Measurements from ENCODE around the gene IL15RA.
"Not testable (repeated sequence)": the region's sequence is repeated elsewhere in the genome, so short reads cannot be mapped to it uniquely, and the experiment has no call there.

The IL15RA gene

GRCh38 chr10:5918763-5919162 lies 58.6 kb downstream of the IL15RA start:
- H3K4me3 ChIP-seq (ENCODE audit: low read depth, low read length): no peak overlapping the region
- DNase-seq (ENCODE audit: low read depth): no peak
- no peak for TF ChIP-seq CTCF (IDR thresholded peaks at IDR 0.05; ENCODE audit: control insufficient read depth, extremely low read depth, insufficient read depth)

GRCh38 chr10:5917305-5917704 lies 60.0 kb downstream of the IL15RA start:
- TF ChIP-seq CTCF (IDR thresholded peaks at IDR 0.05; ENCODE audit: control insufficient read depth, extremely low read depth, insufficient read depth): no peak
- no peak overlapping the region for H3K4me3 ChIP-seq (ENCODE audit: low read depth, low read length)
- DNase-seq (ENCODE audit: low read depth): no peak

- no peak overlapping the region for H3K4me3 ChIP-seq (ENCODE audit: low read depth, low read length)
- TF ChIP-seq CTCF (IDR thresholded peaks at IDR 0.05; ENCODE audit: control insufficient read depth, extremely low read depth, insufficient read depth): no peak
- DNase-seq (ENCODE audit: low read depth): no peak
Observed at GRCh38 chr10:5915451-5915850, 61.9 kb downstream of the IL15RA start.

GRCh38 chr10:5913736-5914135 lies 63.6 kb downstream of the IL15RA start:
- DNase-seq (ENCODE audit: low read depth): no peak
- no peak for TF ChIP-seq CTCF (IDR thresholded peaks at IDR 0.05; ENCODE audit: control insufficient read depth, extremely low read depth, insufficient read depth)
- no peak overlapping the region for H3K4me3 ChIP-seq (ENCODE audit: low read depth, low read length)

- DNase-seq (ENCODE audit: low read depth): no peak
- no peak for TF ChIP-seq CTCF (IDR thresholded peaks at IDR 0.05; ENCODE audit: control insufficient read depth, extremely low read depth, insufficient read depth)
- H3K4me3 ChIP-seq (ENCODE audit: low read depth, low read length): no peak overlapping the region
Observed at GRCh38 chr10:5911670-5912069, 65.7 kb downstream of the IL15RA start.

- no peak for DNase-seq (ENCODE audit: low read depth)
- H3K4me3 ChIP-seq (ENCODE audit: low read depth, low read length): no peak overlapping the region
- TF ChIP-seq CTCF (IDR thresholded peaks at IDR 0.05; ENCODE audit: control insufficient read depth, extremely low read depth, insufficient read depth): no peak
Observed at GRCh38 chr10:5910323-5911100, 66.8 kb downstream of the IL15RA start.

- not testable (repeated sequence) for DNase-seq (ENCODE audit: low read depth); H3K4me3 ChIP-seq (ENCODE audit: low read depth, low read length)
Observed at GRCh38 chr10:5908676-5909075, 68.7 kb downstream of the IL15RA start.

Measured in LNCaP clone FGC (cell line).